Activated gamma-delta T cell treated with Interleukin-2 at 50 U/mL for 16 hours (primary cell): ENCODE measurements around the gene ADAM19.

Source experiments
- DNase-seq: peaks from one replicate; pipeline ENCODE4 v3.0.0-alpha.2; 2020

Gene ADAM19, protein sequence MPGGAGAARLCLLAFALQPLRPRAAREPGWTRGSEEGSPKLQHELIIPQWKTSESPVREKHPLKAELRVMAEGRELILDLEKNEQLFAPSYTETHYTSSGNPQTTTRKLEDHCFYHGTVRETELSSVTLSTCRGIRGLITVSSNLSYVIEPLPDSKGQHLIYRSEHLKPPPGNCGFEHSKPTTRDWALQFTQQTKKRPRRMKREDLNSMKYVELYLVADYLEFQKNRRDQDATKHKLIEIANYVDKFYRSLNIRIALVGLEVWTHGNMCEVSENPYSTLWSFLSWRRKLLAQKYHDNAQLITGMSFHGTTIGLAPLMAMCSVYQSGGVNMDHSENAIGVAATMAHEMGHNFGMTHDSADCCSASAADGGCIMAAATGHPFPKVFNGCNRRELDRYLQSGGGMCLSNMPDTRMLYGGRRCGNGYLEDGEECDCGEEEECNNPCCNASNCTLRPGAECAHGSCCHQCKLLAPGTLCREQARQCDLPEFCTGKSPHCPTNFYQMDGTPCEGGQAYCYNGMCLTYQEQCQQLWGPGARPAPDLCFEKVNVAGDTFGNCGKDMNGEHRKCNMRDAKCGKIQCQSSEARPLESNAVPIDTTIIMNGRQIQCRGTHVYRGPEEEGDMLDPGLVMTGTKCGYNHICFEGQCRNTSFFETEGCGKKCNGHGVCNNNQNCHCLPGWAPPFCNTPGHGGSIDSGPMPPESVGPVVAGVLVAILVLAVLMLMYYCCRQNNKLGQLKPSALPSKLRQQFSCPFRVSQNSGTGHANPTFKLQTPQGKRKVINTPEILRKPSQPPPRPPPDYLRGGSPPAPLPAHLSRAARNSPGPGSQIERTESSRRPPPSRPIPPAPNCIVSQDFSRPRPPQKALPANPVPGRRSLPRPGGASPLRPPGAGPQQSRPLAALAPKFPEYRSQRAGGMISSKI

DNA sequence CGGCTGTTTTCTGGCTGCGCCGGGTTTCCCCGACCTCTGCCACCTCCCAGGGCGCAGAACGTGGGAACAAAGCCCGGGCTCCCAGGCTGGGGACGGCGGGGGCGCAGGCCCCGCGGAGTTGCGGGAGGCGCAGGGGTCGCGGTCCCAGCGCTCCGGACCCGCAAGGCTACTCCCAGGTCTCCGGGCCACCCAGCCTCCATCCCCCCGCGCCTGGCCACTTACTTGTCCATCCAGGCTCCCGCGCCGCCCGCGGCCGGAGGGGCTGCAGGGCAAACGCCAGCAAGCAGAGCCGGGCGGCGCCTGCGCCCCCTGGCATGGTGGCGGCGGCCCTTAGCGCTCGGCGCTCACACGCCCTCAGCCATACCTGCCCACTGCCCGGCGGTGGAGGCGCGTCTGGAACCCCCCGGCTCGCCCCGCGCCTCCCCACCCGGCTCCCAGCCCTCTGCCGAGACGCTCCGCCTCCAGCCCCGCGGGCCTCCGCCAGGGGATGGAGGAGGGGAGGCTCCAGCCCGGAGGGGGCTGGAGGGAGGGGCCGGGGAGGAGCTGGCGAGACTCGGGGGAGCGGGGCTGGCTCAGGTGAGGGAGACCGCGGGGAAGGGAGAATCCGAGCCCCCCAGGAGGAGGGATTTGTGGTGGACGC is at the start of gene ADAM19:
TSS of gene ADAM19 (minus strand) at position 395 of the 640 bp plus-strand sequence. CDS start at position 316, 79 bp downstream.
- no peak for DNase-seq

DNA sequence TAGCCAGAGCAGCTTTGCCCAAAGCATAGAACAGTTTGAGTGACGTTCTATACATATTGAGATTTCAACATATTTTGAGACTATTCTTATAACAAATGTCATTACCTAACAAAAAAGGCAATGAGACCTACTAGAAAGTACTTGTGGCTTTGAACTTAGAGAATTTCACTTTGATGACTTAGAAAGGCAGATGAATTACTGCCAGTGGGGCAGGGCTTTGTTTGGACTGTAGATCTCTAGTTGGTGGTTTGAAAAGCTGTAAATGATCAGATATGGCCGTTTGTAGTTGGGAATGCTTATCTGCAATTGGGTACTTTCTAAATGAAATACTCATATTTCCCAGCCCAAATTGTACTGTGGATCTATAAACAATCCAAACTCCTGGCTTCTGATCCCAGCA is 48.6 kb upstream of the ADAM19 start:
- no peak for DNase-seq

DNA sequence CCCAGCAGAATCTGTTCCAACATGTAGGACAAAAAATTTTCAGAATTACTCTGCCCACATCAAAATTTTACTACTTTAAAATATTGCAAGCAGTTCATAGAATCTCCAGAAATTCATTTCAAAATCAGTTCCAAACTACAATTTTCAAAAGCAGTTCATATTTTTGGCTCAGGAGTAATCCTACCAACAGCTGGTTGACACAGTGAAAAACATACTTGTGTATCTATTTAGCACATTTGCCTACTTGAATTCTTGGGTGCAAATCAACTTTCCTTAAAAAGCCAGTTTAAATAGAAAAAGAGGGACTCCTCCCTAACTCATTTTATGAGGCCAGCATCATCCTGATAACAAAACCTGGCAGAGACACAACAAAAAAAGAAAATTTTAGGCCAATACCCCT is 45.2 kb upstream of the ADAM19 start:
- DNase-seq = no peak

DNA sequence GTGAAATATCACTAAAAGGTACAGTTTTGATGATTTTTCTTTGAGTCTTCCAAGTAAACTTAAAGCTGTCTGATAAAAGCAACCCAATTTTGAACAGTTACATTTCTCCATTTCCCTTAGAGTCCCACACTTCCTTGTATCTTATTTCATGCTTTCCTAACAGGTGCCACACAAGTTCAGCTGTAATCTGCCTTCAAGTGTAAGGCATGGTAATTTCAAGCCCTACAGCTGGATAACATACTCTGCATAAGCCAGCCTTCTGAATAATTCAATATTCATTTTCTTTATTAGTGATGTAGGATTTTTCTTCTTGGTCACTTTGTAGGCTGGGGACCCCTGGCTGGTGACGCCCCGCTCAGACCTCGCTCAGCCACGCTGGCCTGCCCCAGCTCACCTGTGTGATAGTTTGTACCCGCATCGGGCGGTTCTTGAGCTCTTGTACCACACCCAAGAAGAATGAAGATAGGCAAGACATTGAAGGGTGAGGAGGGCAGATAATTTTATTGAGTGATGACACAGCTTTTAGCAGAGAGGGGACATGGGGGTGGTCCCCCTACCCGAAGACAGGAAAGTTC is 42.7 kb upstream of the ADAM19 start:
- no peak for DNase-seq

DNA sequence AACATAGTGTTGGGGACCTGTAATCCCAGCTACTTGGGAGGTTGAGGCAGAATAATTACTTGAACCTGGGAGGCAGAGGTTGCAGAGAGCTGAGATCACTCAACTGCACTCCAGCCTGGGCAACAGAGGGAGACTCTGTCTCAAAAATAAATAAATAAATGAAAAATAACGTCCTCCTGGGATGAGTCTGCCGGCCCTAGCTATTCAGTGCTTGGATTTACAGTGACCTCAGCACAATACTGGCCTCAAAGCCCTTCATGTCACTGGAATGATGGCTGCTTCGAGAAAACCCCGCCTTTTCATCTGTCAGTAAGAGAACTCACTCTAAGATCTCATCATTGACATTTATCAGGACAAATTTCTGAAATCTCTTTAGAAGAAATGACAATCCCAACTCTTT is 41.2 kb upstream of the ADAM19 start:
- DNase-seq = no peak

DNA sequence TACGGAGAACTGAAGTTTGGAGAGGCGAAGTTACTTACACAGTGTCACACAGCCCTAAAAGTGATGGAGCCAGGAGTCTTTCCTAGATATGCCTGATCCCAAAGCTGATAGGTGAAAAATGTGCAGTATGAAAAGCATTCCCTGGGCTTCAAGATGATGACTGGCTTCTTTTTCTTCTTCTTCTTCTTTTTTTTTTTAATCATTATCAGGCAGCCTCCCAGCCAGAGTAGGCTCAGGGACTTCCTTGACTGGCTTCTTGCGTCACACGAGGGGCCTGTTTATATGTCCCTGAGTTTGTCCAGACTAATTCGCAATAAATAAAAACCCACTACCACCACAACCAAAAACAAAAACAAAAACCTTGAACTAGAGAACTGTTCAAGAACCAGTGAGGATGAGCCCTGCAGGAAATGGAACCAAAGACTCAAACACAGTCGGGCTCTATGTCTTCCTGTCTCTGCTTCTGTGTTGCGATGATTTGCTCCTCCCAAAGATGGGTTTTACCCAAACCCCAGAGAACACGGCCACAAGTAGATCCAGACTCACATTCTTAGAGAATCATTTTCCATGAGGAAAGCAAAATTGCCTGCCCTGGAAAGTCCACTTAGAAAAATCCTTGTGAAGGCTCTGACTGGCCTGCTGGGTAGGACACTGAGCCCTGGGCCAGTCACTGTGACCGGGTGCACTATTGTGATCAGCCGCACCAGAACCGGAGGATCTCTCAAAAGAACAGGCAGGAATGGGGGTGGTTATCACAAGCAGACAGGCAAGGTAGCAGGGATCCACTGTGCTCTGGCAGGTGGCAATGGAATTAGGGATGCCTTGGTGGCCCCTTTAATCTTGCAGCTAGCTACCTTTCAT is 38.0 kb upstream of the ADAM19 start:
- DNase-seq = no peak

DNA sequence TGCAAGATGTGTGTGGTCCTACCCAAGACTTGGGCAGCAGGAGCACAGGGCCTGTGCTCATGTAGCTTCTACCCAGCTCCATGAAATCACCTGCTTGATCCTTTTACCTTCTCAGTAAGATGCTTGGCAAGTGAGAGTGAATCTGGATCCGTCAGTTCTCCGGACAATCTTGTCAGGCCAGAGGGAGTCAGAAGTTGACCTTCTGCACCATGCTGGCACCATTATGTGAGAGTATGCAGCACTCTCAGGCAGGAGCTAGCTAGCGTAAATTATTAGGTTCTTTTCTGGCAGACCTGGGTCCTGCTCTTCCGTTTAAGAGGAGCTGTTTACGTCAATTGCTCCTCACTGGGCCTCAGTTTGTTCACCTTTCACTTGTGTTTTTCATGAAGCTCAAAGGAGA is 37.0 kb upstream of the ADAM19 start:
- DNase-seq = no peak

DNA sequence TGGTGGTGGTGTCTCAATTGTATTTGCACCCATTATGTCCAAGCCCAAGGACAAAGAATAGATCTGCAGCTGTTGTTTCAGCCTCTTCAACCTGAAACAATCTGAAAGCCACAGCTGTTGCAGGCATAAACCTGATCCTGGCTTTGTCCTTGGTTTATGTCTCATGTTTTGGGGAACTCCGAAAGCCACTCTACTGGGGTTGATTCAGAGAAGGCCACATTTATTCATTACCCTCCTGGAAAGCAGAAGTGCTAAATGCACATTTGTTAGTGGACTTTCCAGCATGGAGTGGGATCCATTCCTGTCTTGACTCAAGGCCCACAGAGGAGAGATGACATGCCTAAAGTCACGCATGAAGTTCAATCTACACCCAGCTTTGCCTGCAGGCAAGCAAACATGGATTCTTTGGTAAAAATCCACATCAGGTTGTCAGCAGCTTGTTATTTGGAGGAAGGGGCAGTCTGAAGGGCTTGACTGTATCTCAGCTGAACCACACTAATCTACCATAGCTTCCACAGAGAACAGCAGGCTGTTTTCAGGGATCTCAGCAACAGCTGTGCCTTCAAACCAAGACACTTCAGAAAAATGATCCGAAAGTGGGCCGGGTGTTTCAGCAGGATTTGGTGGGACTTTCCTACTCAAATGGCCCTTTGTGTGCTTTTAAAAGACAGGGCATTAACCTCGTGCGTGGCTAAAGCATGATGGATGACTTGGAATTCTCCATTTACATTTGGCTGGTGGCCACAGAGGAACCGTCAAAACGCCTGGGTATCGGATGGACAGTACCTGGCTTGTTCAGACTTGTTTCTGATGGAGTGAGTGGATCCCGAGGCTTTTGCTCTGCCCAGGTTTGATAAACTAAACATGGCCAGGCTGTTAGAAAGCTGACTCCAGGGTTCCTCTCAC is 36.2 kb upstream of the ADAM19 start:
- no peak for DNase-seq

DNA sequence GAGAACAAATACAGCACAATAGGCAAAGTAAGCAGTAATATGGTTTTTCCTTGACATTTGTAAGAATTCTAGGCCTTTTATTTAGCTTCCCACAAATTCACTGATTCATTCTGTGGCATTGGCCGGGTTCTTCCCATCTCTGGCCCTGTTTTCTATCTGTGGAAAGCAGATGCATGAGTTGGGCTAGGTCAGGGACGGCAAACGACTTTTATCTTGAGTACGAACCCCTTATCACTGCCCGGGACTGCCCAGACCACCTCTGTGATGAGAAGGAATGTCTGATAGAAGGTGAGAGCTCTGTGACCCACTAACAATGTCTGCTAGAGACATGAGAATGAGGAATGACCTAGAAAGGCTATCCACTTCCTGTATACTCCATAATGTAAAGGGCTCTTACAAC is 35.4 kb upstream of the ADAM19 start:
- no peak for DNase-seq

DNA sequence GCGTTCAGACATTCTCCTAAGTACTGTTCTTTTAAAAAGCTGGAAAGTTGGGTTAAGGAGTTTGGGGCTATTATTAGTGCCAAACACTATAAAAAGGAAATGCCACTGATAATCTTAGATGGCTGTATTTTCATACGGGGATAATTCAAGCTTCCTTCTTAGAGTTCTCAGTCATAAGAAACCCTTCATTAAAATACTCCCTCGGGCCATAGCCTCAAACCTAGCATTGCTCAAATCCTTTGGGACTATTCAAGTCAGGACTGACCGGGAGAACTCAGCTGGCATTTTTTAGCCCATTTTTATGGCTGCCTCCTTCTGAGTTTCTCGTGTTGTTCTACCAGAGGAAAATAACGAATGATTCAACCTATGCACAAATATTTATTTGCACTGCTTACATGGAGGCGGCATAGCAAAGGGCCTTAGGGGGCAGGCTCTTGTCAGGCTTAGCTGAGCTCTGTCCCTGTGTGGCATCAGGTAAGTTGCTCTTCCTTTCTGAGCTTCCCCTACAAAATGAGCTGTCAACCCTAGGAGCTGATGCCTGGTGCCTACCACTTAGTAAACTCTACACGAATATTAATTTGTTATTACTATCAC is 33.5 kb upstream of the ADAM19 start:
- no peak for DNase-seq

DNA sequence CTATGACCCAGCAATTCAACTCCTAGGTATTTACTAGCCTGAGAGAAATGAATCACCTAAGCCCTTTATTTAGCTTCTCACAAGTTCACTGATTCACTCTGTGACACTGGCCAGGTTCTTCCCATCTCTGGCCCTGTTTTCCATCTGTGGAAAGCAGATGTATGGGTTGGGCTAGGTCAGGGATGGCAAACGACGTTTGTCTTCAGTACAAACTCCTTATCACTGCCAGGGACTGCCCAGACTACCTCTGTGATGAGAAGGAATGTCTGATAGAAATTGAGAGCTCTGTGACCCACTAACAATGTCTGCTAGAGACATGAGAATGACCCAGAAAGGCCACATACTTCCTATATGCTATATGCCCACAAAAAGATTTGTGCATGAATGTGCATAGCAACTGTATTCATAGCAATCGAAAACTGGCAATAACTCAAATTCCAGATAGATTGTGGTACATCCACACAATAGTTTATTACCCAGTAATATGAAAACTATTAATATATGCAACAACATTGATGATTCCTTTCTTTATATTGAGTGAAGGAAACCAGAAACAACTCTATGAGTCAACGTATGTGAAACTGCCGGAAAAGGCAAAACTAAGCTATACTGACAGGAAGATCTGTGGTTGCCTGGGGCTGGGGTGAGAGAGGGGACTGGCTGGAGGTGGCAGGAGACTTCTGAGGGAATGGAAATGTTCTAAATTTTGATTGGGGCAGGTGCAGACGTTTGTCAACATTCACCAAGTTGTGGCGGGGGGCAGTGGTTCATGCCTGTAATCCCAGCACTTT is 32.0 kb upstream of the ADAM19 start:
- DNase-seq = peak; percentile 60

DNA sequence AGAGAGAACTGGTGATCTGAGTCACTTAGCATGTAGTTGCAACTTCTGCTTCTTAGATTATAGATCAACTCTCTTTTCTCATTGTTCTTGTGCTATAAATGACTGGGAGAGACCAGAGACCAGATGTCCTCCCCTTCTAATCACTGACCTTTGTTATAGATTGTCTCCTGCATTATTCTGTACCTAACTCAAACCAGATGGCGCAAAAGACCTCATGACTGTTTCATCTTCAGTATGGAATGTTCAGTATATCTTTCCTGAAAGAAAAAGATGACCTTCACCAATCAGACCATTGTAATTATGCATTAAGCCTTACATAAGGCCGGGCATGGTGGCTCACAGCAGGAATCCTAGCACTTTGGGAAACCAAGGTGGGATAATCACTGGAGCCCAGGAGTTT is 30.5 kb upstream of the ADAM19 start:
- DNase-seq = no peak

DNA sequence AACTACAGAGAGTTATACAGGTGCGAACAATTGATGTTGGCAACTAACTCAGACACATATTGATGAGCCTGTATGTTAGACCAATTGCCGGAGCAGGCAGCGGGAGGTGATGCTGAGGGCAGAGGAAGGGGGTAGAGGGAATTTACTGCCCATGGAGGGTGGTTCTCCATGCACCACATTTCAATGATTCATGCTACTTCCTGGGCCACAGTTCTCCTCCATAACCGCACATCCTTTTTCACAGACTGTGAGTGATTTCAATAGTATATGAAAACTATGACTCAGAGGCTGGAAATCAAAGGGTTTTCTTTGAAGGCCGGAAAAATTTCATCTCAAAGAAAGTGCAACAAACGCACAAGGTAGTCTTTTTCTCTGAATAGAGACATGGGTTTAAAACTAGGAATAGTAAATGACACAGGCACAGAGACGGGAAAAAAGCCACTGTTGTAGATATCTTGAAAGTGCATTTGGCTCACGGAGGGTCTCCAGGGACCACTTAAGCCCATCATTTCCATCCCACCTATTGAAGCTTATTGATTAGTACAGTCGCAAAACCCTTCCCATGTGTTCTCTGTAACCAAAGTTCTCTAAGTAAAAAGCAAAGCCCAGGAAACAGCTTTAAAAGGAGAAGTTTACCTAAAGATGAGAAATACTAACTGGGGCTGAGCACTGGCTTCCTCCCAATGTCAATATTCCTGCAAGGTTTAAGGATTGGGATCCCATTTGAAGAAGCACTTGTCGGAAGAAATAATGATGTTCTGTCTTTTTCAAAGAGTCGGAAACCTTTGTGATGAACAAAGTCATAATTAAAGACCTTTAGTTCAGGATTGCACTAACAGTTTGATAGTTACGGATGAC is 28.0 kb upstream of the ADAM19 start:
- peak; percentile 56 for DNase-seq

DNA sequence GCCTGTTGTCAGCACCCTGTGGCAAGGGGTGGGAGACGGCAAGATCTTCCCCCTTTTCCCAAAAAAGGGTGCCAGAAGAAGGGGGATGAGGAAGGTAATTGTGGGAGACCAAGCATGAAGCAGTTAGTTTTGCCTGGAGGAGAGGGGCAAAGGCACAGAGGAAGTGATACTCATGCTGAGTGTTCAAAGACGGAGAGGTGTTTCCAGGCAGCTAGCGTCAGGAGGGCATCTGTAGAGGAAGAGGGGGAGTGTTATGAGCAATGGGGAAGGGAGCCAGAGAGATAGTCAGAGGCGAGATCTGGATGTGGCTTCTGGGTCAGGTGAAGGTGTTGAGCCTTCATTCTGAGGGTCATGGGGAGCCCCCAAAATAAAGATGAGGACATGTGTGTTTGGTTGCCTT is 26.9 kb upstream of the ADAM19 start:
- DNase-seq = no peak

DNA sequence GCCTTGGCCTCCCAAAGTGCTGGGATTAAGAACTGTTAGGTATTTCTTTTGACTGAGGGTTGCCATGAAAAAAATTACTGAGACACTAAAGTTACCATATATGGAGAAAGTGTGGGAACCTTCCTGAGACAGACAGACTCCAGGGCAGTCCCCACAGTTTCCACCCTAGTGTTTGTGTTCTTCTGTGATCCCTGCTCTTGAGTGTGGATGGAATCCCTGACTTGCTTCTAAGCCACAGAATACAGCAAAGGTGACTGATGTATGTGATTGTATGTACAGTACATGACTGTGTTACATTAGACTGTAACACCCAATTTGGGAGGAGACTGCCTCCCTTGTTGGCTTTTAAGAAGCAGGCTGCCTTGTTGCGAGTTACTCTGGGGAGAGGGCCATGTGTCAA is 24.7 kb upstream of the ADAM19 start:
- DNase-seq = no peak

DNA sequence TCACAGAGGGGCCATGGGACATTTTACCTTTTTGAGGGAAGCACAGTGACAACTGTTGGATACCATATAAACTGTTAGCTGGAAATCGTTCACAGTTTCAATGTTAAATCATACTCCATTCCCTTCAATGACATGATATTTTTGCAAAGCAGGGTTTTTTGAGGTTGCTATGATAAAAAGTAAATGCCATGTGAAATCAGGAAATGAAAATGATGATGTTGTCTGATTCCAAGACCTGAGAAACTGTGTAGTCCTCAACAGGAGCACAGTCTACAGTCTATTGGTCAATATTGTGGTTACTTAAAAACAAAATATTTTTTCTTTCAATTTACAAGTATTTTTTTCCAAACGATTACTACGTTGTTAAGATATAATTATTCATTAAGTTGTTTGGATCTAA is 24.0 kb upstream of the ADAM19 start:
- no peak for DNase-seq

DNA sequence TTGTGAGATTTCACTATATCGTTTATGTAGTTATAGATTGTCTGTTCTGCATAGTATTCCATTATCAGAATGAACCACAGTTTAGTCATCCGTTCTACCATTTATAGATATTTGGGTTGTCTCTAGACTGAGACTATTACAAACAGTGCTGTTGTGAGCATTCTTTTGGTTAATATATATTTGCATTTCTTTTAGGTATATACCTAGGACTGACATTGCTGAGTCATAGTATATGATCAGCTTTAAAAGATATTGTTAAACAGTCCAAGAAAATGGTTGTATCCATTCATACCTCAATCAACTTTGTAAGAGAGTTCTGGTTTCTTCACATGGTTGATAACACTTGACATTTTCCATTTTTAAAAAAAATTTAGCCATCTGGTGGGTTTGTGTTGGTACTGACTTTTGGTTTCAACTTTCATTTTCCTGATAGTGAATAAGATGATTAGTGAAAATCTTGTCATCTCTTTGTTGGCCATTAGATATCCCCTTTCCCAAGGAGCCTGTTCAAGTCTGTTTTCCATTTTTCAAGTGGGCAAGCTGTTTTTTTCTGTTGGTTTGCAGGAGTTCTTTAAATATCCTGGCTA is 22.9 kb upstream of the ADAM19 start:
- DNase-seq = no peak

DNA sequence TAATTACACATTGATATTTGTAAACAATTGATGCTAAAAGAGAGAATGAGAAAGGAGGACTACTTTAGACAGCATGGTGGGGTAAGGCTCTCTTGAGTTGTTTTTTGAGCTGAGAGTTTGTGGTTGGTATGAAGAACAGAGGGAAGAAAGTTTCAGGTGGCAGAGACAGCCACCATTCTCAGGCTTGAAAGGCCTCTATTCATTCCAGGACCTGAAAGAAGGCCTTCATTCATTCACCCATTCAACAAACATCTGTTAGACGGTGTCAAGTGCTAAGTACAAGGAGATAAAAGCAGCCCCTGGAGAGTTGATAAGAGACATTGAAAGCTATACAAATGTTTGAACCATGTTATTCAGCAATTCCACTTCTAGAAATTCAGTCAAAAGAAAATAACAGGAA is 21.7 kb upstream of the ADAM19 start:
- DNase-seq = no peak
